ENCODE results near the gene PCSK2. TPM values are rescaled to one million over a fixed set of nuclear protein-coding genes. Genes with fewer than 3 reads are reported as not detected.

Gene PCSK2
- total RNA-seq, 4 donors from 2014 or later: 0.29 TPM; not detected in 3

DNA sequence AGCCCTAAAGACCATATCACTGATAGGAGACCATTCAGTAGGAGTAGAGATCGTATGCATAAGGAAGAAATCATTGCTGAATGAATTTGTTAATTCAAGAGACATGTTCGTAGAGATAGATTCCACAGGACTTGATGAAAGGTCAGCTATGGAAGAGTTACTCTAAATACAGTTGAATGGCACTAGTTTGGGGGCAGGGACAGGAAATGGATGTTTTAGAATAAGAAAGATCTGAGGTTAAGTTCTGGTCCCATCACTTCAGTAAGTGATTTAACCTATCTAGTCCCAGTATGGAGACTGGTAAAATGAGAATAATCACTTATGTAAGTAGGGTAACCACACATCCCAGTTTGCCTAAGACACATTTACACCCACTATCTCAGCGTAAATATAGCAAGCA lies 307.2 kb downstream of the PCSK2 start:
- ATAC-seq: no peak
- Histone ChIP-seq H3K4me1 (peaks cover 4 to 8% of the 10 kb centered on the region in 2 donors), H3K9me3 (no peaks in the 10 kb centered on the region), H3K27ac (no peak overlapping the region), H3K27me3 (no peaks in the 10 kb centered on the region), H3K4me3 (no peak overlapping the region), H3K36me3 (no peaks in the 10 kb centered on the region)
- intact Hi-C loops (cut with DNase I; ENCODE audit: low total_unique reads) (no loop called here), in situ Hi-C loops (cut with MboI; ENCODE audit: low sequenced_read_pairs in 4 of 4) (loop anchor here in 3 of 4 donors (10.0 to 25.0 kb wide), 4 partner anchors 71 to 411 kb away; no protein-coding TSS in a partner anchor)
- TF ChIP-seq, protein P1, sequence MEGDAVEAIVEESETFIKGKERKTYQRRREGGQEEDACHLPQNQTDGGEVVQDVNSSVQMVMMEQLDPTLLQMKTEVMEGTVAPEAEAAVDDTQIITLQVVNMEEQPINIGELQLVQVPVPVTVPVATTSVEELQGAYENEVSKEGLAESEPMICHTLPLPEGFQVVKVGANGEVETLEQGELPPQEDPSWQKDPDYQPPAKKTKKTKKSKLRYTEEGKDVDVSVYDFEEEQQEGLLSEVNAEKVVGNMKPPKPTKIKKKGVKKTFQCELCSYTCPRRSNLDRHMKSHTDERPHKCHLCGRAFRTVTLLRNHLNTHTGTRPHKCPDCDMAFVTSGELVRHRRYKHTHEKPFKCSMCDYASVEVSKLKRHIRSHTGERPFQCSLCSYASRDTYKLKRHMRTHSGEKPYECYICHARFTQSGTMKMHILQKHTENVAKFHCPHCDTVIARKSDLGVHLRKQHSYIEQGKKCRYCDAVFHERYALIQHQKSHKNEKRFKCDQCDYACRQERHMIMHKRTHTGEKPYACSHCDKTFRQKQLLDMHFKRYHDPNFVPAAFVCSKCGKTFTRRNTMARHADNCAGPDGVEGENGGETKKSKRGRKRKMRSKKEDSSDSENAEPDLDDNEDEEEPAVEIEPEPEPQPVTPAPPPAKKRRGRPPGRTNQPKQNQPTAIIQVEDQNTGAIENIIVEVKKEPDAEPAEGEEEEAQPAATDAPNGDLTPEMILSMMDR (IDR thresholded peaks at IDR 0.05 in 4 of 5, conservative IDR thresholded peaks at IDR 0.05 in 1 of 5): no peak
- TF ChIP-seq POLR2A (IDR thresholded peaks at IDR 0.05): no peak
- no peak for DNase-seq
